ENCODE results near the gene CYP26B1.

The CYP26B1 gene

GRCh38 chr2:72083751-72084583 lies 63.7 kb downstream of the CYP26B1 start:
- Histone ChIP-seq H3K9me3 (replicated peaks; ENCODE audit: insufficient read depth, low read length) (no peaks in the 10 kb centered on the region), H3K4me1 (ENCODE audit: low read length) (no peaks in the 10 kb centered on the region), H3K9ac (ENCODE audit: low read length) (no peak overlapping the region), H3K4me2 (ENCODE audit: low read depth, low read length) (no peak overlapping the region), H3K27me3 (replicated peaks; ENCODE audit: insufficient read depth, low read length) (no peaks in the 10 kb centered on the region), H3K36me3 (replicated peaks; ENCODE audit: insufficient read depth, low read length) (no peaks in the 10 kb centered on the region), H3K79me2 (ENCODE audit: low read length) (no peaks in the 10 kb centered on the region), H3K4me3 (ENCODE audit: low read length) (no peak overlapping the region), H3K27ac (ENCODE audit: low read length) (no peak overlapping the region), H4K20me1 (ENCODE audit: insufficient read depth, low read length) (no peaks in the 10 kb centered on the region), H2AFZ (ENCODE audit: low read length) (no peak overlapping the region), H3F3A (ENCODE audit: insufficient read depth, low read length) (no peaks in the 10 kb centered on the region), H3K9me2 (replicated peaks; ENCODE audit: insufficient read depth, low read length) (no peaks in the 10 kb centered on the region)
- no peak for DNase-seq
- TF ChIP-seq, protein P1, sequence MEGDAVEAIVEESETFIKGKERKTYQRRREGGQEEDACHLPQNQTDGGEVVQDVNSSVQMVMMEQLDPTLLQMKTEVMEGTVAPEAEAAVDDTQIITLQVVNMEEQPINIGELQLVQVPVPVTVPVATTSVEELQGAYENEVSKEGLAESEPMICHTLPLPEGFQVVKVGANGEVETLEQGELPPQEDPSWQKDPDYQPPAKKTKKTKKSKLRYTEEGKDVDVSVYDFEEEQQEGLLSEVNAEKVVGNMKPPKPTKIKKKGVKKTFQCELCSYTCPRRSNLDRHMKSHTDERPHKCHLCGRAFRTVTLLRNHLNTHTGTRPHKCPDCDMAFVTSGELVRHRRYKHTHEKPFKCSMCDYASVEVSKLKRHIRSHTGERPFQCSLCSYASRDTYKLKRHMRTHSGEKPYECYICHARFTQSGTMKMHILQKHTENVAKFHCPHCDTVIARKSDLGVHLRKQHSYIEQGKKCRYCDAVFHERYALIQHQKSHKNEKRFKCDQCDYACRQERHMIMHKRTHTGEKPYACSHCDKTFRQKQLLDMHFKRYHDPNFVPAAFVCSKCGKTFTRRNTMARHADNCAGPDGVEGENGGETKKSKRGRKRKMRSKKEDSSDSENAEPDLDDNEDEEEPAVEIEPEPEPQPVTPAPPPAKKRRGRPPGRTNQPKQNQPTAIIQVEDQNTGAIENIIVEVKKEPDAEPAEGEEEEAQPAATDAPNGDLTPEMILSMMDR (IDR thresholded peaks at IDR 0.05; ENCODE audit: low read length) = no peak
- TF ChIP-seq EZH2 (optimal IDR thresholded peaks at IDR 0.05; ENCODE audit: low read depth, low read length) (no peak), EZH2phosphoT487 (IDR thresholded peaks at IDR 0.05; ENCODE audit: low read length) (no peak)

DNA sequence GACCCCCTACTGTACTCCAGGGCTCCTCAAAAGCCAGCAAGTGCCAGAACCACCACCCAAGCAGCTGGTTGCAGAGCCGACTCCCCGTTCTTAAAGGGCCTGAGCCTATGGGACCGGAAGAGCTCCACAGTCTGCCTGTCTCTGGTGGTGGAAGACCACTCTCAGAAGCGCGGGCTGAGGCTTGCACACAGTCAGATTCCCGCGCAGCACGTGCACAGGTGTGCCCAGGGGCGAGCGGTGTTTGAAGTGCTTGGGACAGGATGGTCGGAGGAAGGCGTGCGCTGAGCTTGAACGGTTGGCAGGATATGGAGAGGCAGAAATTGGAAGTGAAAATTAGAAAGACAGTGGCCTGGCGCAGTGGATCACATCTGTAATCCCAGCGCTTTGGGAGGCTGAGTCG lies 64.8 kb downstream of the CYP26B1 start:
- Histone ChIP-seq H3K4me3 (ENCODE audit: low read length) (no peak overlapping the region), H3K9ac (ENCODE audit: low read length) (no peak overlapping the region), H4K20me1 (ENCODE audit: insufficient read depth, low read length) (no peaks in the 10 kb centered on the region), H3K36me3 (replicated peaks; ENCODE audit: insufficient read depth, low read length) (no peaks in the 10 kb centered on the region), H3K27me3 (replicated peaks; ENCODE audit: insufficient read depth, low read length) (no peaks in the 10 kb centered on the region), H3K9me2 (replicated peaks; ENCODE audit: insufficient read depth, low read length) (no peaks in the 10 kb centered on the region), H3K27ac (ENCODE audit: low read length) (no peak overlapping the region), H3K79me2 (ENCODE audit: low read length) (no peaks in the 10 kb centered on the region), H3F3A (ENCODE audit: insufficient read depth, low read length) (no peaks in the 10 kb centered on the region), H3K4me2 (ENCODE audit: low read depth, low read length) (no peak overlapping the region), H2AFZ (ENCODE audit: low read length) (no peak overlapping the region), H3K4me1 (ENCODE audit: low read length) (no peaks in the 10 kb centered on the region), H3K9me3 (replicated peaks; ENCODE audit: insufficient read depth, low read length) (no peaks in the 10 kb centered on the region)
- DNase-seq = no peak
- TF ChIP-seq, protein P1 (IDR thresholded peaks at IDR 0.05; ENCODE audit: low read length) = no peak
- TF ChIP-seq EZH2phosphoT487 (IDR thresholded peaks at IDR 0.05; ENCODE audit: low read length) = no peak

DNA sequence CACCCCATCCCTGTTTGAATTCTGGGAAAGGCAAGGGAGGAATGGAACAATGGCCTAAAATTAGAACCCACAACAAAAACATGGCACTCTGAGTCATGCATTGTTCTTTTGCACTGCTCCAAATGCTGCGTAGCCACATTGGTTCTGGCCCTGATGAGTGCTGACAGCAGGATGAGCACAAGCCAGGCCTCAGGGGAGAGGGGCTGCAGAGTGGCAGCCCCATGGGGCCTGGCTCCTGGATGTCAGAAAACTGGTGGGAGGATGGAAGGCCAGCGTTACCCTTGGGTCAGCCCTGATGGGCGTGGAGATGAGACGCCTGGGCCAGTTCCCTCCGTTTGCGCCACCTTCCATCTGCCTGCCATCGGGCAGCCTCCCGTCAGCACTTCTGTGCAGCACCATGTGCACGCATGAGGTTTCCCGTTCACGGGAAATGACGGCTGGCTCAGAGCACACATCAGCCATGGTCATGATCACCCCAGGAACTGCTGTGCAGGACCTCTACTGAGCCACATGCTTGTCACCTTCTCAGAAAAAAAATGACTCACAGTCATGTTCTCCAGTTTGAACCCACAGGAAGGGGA lies 65.6 kb downstream of the CYP26B1 start:
- DNase-seq = no peak
- H3K4me2 ChIP-seq (ENCODE audit: low read depth, low read length) = no peak overlapping the region
- H3K79me2 ChIP-seq (ENCODE audit: low read length) = no peaks in the 10 kb centered on the region
- H3K9me2 ChIP-seq (replicated peaks; ENCODE audit: insufficient read depth, low read length) = no peaks in the 10 kb centered on the region
- H3K9me3 ChIP-seq (replicated peaks; ENCODE audit: insufficient read depth, low read length) = no peaks in the 10 kb centered on the region
- no peak overlapping the region for H3K9ac ChIP-seq (ENCODE audit: low read length)
- H3K4me3 ChIP-seq (ENCODE audit: low read length) = no peak overlapping the region
- H3K27me3 ChIP-seq (replicated peaks; ENCODE audit: insufficient read depth, low read length) = no peaks in the 10 kb centered on the region
- H3K36me3 ChIP-seq (replicated peaks; ENCODE audit: insufficient read depth, low read length) = no peaks in the 10 kb centered on the region
- H4K20me1 ChIP-seq (ENCODE audit: insufficient read depth, low read length) = no peaks in the 10 kb centered on the region
- no peaks in the 10 kb centered on the region for H3F3A ChIP-seq (ENCODE audit: insufficient read depth, low read length)
- H2AFZ ChIP-seq (ENCODE audit: low read length) = no peak overlapping the region
- no peak for TF ChIP-seq EZH2 (optimal IDR thresholded peaks at IDR 0.05; ENCODE audit: low read depth, low read length)
- TF ChIP-seq, protein P1 (IDR thresholded peaks at IDR 0.05; ENCODE audit: low read length) = no peak
- TF ChIP-seq EZH2phosphoT487 (IDR thresholded peaks at IDR 0.05; ENCODE audit: low read length) = no peak
- no peaks in the 10 kb centered on the region for H3K4me1 ChIP-seq (ENCODE audit: low read length)
- no peak overlapping the region for H3K27ac ChIP-seq (ENCODE audit: low read length)

Measured in MM.1S (cell line).